GM18861 (cell line): ENCODE data around the gene CDK14.

Experiments used
- ATAC-seq: cut with Tn5 transposase; IDR thresholded peaks from one replicate; pipeline ENCODE4 v1.9.1; 2021; ENCODE audit not compliant: unreplicated experiment

Gene CDK14

DNA sequence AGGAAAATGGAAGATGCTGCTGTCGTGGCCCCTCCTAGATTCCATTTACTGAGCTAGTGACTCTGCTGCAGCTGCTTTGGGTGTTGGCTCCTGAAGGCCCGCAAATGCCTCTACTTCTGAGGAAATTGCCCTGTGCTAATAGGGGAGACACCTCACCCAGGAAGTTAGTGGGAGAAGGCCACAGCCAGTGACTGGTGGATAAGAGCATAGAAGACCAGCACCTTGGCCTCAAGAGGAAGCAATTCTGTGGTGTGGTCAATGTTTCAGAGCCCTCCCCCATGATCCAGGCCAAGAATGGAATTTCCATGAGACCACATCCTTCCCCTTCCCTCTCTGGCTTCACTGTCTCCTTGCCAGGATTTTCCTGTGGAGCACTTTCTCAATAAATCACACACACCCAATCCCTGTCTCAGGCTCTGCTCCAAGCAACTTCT lies 643.1 kb downstream of the CDK14 start:
- no peak for ATAC-seq

GRCh38 chr7:91239772-91240171 lies 643.7 kb downstream of the CDK14 start:
- ATAC-seq: no peak

GRCh38 chr7:91240376-91240941 lies 644.3 kb downstream of the CDK14 start:
- no peak for ATAC-seq

- ATAC-seq: no peak
Measured at GRCh38 chr7:91242097-91242844, 646.1 kb downstream of the CDK14 start.

GRCh38 chr7:91243591-91244301 lies 647.6 kb downstream of the CDK14 start:
- ATAC-seq: no peak

DNA sequence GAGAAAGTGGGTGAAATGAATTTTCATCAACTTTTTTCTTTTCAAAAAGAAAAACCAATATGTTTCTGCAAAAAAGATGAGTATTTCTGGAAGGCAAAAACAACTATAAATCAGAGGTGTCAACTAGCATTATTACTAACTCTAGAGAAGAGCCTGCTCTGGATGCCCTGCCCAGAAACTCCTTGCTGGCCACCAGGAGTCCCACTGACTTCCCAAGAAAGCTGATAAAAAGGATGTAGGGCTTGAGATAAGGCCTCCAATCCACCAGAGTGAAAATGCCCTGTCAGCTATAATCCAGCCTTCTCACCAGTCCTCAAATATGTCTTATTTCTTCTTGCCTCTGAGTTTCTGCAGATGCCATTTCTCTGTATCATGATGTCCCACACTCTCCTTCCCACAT lies 651.4 kb downstream of the CDK14 start:
- no peak for ATAC-seq

DNA sequence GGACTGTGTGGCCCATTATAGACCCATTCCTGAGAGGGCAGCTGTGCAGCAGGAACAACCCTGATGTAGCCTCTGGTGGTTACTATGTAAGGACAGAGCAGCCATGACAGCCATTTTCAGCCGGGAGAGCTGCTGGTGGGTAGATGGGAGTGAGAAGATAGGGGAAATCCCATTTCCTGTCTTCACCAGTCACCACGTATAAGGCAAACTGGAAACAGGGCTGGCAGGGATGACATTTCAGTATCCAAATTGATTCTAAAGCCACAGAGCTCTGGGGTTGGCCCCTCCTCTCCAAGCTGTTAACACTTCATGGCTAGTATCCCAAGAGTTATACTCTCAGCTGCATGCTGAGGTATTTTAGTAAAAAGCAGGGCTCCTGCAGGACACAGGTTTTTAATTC lies 652.9 kb downstream of the CDK14 start:
- no peak for ATAC-seq

- no peak for ATAC-seq
Measured at GRCh38 chr7:91249506-91250233, 653.5 kb downstream of the CDK14 start.

DNA sequence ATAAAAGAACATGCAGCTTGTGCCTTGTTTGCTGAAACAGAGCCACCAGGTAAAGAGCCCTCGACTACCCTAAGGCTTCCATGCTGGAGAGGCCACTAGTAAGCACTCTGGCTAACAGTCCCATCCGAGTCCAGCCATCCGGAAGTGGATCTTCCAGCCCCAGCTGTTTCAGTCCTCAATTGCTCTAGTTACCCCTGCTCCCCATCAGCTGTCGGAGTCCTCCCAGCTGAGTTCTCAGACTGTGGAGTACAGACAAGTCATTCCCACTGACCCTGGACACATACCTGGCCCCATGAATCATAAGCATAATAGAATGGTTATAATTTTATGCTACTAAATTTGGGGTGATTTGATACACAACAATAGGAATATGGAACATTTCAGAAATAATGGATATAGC lies 654.6 kb downstream of the CDK14 start:
- ATAC-seq: no peak

- no peak for ATAC-seq
Measured at GRCh38 chr7:91251877-91252276, 655.8 kb downstream of the CDK14 start.
